ENCODE measurements around the gene PSMG3. TPM values are rescaled to one million over a fixed set of nuclear protein-coding genes. Genes with fewer than 3 reads are reported as not detected.

PSMG3 gene
- total RNA-seq, 4 donors from 2014 or later, result 13.5 to 39.7 (median 31.5) TPM

DNA sequence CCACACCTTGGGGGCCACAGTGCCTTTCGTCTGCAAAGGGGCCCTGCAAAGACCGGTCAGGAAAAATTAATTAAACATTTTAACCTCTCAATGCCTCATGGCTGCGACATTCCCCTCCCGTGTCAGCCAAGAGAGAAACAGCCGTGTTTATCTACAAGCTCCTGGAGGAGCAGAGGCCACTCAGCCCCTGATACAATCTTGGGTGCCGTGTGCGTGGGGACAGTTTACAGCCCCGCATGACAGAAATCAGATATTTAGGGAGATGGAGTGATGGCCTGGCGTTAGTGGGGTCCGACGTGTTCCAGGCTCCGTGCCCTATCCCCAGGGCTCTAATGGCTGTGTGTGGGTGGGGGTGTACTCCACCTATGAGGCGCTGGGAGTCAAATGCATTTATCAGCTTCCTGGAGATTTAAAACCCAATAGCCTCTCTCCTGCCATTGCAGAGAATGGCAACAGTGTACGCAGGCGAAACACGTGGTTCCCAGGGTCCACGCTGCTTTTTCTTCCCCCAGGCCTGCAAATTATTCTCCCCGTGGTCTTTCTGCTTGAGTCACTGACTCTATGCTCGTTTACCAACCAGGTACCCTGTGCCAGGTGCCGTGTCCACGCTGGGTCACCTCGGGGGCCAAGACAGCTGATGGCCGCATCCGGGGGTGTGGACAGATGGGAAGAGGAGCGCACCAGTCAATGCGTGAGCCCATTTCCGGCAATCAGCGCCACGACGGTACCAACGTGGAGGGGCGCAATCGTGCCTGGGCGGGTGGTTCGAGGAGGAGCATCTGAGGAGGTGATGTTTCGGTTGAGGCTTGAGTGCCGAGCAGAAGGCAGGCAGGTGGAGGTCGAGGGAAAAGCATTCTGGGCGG, 26.6 kb upstream of the PSMG3 start:
- TF ChIP-seq, protein P1, sequence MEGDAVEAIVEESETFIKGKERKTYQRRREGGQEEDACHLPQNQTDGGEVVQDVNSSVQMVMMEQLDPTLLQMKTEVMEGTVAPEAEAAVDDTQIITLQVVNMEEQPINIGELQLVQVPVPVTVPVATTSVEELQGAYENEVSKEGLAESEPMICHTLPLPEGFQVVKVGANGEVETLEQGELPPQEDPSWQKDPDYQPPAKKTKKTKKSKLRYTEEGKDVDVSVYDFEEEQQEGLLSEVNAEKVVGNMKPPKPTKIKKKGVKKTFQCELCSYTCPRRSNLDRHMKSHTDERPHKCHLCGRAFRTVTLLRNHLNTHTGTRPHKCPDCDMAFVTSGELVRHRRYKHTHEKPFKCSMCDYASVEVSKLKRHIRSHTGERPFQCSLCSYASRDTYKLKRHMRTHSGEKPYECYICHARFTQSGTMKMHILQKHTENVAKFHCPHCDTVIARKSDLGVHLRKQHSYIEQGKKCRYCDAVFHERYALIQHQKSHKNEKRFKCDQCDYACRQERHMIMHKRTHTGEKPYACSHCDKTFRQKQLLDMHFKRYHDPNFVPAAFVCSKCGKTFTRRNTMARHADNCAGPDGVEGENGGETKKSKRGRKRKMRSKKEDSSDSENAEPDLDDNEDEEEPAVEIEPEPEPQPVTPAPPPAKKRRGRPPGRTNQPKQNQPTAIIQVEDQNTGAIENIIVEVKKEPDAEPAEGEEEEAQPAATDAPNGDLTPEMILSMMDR (IDR thresholded peaks at IDR 0.05; ENCODE audit: low read depth), result no peak

DNA sequence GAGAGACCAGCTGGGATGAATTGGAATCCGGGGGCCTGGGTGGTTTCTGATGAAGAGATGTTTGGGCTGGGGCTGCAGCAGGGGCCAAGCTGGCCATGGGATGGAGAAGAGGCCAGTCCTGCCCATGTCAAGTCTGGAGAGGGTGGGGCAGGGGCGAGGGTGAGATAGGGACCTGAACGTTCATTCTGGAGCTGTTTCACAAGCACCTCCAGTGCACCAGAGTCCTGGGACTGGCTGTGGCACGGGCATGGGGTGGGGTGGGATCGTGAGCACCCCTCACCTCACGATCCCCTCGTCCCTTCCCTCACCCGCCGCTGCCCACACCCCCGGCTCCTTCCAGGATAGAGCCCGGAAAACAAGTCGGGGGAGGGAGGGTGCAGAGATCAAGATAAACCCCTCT, 25.8 kb upstream of the PSMG3 start:
- TF ChIP-seq, protein P1 (IDR thresholded peaks at IDR 0.05; ENCODE audit: low read depth), result no peak

DNA sequence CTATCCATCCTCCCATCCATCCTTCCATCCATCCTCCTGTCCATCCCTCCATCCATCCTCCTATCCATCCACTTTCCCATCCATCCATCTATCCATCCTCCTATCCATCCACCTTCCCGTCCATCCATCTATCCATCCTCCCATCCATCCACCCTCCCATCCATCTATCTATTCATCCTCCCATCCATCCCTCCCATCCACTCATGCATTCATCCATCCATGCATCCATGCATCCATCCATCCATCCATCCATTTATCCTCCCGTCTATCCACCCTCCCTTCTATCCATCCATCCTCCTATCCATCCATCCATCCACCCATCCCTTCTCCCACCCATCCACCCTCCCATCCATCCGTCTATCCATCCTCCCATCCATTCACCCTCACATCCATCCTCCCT, 25.2 kb upstream of the PSMG3 start:
- TF ChIP-seq, protein P1 (IDR thresholded peaks at IDR 0.05; ENCODE audit: low read depth), result no peak

DNA sequence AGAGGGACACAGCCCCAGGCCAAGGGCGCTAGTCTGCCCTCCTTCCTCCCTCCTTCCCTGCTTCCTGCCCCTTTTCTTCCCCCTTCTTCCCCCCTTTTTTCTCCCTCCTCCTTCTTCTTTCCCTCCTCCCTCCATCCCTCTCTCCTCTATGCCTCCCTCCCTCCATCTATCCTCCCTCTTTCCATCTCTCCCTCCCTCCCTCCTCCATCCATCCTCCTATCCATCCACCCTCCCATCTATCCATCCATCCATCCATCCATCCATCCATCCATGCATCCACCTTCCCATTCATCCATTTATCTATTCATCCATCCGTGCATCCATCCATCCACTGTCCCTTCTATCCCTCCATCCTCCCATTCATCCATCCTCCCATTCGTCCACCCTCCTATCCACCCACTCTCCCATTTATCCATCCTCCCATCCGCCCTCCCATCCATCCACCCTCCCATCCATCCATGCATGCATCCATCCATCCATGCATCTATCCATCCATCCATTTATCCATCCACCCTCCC, 24.1 kb upstream of the PSMG3 start:
- TF ChIP-seq, protein P1 (IDR thresholded peaks at IDR 0.05; ENCODE audit: low read depth), result no peak

DNA sequence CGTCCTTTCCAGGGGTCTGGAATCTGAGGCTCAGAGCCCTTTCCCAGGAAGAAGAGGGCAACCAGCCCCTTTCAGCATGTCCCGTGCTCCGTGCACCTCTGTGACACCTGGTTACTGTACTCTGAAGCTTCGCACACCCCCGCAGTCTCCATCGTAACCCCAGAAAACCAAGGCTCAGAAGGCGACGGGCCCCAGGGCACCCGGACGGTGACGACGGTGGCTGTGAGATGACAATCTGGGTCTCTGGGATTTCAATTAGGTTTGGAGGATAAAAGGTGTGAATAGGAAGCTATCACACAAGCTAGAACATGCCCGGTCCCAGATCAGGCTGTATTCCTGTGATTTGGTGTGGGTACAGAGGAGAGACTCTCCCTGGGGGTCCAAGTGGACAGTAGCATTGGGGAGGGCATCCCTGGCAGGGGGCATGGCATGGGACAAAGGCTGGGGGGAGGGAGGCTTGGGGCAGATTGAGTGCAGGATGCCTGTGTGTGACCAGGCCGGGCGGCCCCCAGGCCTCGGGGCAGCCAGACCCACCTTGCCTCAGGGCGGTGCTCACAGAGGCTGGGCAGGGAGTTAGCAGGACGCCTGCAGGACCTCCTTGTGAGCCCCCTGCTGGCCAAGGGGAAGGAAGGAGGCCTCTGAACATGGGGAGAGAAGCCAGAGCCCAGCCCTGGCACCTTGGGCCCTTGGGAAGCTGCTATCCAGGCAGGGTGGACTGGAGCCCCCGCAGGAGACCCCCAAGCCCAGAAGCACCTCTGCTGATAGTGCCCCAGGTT, 23.4 kb upstream of the PSMG3 start:
- TF ChIP-seq, protein P1 (IDR thresholded peaks at IDR 0.05; ENCODE audit: low read depth), result no peak

DNA sequence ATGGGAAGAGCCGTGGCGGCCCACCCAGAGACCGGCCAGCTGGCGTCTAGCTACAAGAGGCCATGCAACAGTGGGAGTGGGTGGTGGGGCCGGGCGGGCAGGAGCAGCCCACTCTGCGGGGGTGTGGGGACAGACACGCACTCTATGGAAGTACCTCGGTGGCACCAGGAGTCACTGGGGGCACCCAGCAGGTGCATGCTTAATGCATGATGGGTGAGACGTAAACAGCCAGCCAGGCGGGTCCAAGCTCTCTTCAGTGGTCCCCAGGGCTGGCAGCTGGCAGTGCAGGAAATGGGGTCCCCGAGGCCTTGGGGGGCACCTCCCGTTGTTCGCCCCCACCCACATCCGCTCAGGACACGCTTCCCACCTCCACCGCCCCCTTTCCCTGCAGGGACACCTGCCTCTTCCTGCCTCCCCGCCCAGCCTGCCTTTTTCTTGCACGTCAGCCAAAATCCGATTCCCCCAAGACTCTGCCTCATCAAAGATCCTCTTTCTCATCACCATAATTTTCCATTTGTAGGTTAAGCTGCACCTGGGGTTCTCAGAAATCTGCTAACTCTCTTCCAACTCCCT, 22.6 kb upstream of the PSMG3 start:
- TF ChIP-seq, protein P1 (IDR thresholded peaks at IDR 0.05; ENCODE audit: low read depth), result no peak

DNA sequence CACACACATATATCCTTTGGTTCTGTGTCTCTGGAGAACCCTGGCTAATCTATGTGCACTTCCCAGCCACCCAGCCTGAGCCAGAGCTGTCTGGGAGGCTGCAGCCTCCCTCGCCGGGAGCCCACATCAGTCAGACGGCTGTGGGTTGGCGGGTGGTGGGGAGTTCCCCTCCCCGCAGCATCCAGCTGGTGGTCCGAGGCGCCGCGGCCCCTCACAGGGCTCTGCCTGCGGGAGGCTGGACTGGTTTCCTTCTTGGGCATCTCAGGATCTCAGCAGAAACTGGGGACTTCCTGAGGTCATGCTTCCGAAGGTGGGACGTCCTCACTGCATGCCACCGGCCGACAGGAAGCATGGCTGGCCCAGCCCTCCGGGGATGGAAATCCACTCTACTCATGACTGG, 22.0 kb upstream of the PSMG3 start:
- TF ChIP-seq, protein P1 (IDR thresholded peaks at IDR 0.05; ENCODE audit: low read depth), result no peak

Data from subcutaneous adipose tissue (tissue), 4 donors.